Cardiac muscle cell (in vitro differentiated cells and primary cell): ENCODE measurements around the gene PARD3. TPM values are rescaled to one million over a fixed set of nuclear protein-coding genes. Genes with fewer than 3 reads are reported as not detected.
A peak's percentile ranks its signal among the peaks of the same experiment; 100 is the strongest.

Experiments
- DNase-seq, 2 donors: peaks; one replicate each; pipeline versions ENCODE4 v3.0.0 to v3.0.0-alpha.2; 2010 to 2017; ENCODE audit warnings: low read depth in 1 of 2, low spot score in 1 of 2
- H3K27ac ChIP-seq: fragments of 200-600 bp; sonication (generic); 2 replicates; pipeline ENCODE4 v1.5.1; 2016
- H3K27me3 ChIP-seq: fragments of 200-600 bp; sonication (generic); 2 replicates; pipeline ENCODE4 v1.6.0; 2016; ENCODE audit warnings: control low read depth
- H3K36me3 ChIP-seq: fragments of 200-600 bp; sonication (generic); 2 replicates; pipeline ENCODE4 v1.5.1; 2016; ENCODE audit warnings: control low read depth
- H3K4me1 ChIP-seq: fragments of 200-600 bp; sonication (generic); 2 replicates; pipeline ENCODE4 v1.8.1; 2017; ENCODE audit warnings: low read depth, mild to moderate bottlenecking, mixed run types
- H3K4me3 ChIP-seq: fragments of 200-600 bp; sonication (generic); 2 replicates; pipeline ENCODE4 v1.5.1; 2016; ENCODE audit warnings: mild to moderate bottlenecking
- H3K9me3 ChIP-seq: fragments of 200-600 bp; sonication (generic); 2 replicates; pipeline ENCODE4 v1.5.1; 2017; ENCODE audit warnings: low read depth, mild to moderate bottlenecking, control low read depth
- polyA plus RNA-seq: library from polyadenylated mRNA; unstranded; fragments of >200 nt; fragmentation: Nextera tagmentation; extraction: Ambion mirVana; gene quantifications from 2 replicates; pipeline ENCODE4 v1.2.1, GENCODE V29; 2016
- total RNA-seq: library from RNA; depleted of rRNA; stranded (reverse); fragments of >200 nt; gene quantifications from 2 replicates; pipeline ENCODE4 v1.2.3, GENCODE V29; 2016
- TF ChIP-seq, protein P1 (sequence below): IDR thresholded peaks from 2 replicates; pipeline ENCODE4 v1.5.1; 2012; ENCODE audit warnings: low read depth, mild to moderate bottlenecking, low read length

Gene PARD3
- total and polyA plus RNA-seq, 2 experiments from 2014 or later: 36.5 to 64.8 TPM

- H3K4me3 ChIP-seq: no peak overlapping the region
- H3K36me3 ChIP-seq: no peaks in the 10 kb centered on the region
- H3K4me1 ChIP-seq: no peaks in the 10 kb centered on the region
- no peaks in the 10 kb centered on the region for H3K9me3 ChIP-seq
- no peak overlapping the region for H3K27ac ChIP-seq
- H3K27me3 ChIP-seq: no peaks in the 10 kb centered on the region
- peak in 1 of 2 donors; percentile 13 for DNase-seq
- TF ChIP-seq, protein P1, sequence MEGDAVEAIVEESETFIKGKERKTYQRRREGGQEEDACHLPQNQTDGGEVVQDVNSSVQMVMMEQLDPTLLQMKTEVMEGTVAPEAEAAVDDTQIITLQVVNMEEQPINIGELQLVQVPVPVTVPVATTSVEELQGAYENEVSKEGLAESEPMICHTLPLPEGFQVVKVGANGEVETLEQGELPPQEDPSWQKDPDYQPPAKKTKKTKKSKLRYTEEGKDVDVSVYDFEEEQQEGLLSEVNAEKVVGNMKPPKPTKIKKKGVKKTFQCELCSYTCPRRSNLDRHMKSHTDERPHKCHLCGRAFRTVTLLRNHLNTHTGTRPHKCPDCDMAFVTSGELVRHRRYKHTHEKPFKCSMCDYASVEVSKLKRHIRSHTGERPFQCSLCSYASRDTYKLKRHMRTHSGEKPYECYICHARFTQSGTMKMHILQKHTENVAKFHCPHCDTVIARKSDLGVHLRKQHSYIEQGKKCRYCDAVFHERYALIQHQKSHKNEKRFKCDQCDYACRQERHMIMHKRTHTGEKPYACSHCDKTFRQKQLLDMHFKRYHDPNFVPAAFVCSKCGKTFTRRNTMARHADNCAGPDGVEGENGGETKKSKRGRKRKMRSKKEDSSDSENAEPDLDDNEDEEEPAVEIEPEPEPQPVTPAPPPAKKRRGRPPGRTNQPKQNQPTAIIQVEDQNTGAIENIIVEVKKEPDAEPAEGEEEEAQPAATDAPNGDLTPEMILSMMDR: no peak
Observed at GRCh38 chr10:34495938-34496337, 319.2 kb downstream of the PARD3 start.

GRCh38 chr10:34494012-34494411 lies 321.1 kb downstream of the PARD3 start:
- TF ChIP-seq, protein P1: no peak

GRCh38 chr10:34492081-34492480 lies 323.0 kb downstream of the PARD3 start:
- H3K4me1 ChIP-seq: no peaks in the 10 kb centered on the region
- DNase-seq: no peak
- TF ChIP-seq, protein P1: no peak
- H3K27ac ChIP-seq: no peak overlapping the region
- no peak overlapping the region for H3K4me3 ChIP-seq
- no peaks in the 10 kb centered on the region for H3K27me3 ChIP-seq
- no peaks in the 10 kb centered on the region for H3K9me3 ChIP-seq
- H3K36me3 ChIP-seq: no peaks in the 10 kb centered on the region

More at GRCh38 chr10:34494012-34494411, 321.1 kb downstream of the PARD3 start:
- H3K9me3 ChIP-seq: no peaks in the 10 kb centered on the region
- no peaks in the 10 kb centered on the region for H3K27me3 ChIP-seq
- H3K27ac ChIP-seq: no peak overlapping the region
- peak in 1 of 2 donors; percentile 39 for DNase-seq
- no peak overlapping the region for H3K4me3 ChIP-seq
- no peaks in the 10 kb centered on the region for H3K36me3 ChIP-seq
- H3K4me1 ChIP-seq: no peaks in the 10 kb centered on the region

GRCh38 chr10:34491678-34492077 lies 323.4 kb downstream of the PARD3 start:
- H3K36me3 ChIP-seq: no peaks in the 10 kb centered on the region
- no peaks in the 10 kb centered on the region for H3K9me3 ChIP-seq
- H3K4me3 ChIP-seq: no peak overlapping the region
- no peaks in the 10 kb centered on the region for H3K27me3 ChIP-seq
- no peak overlapping the region for H3K27ac ChIP-seq
- TF ChIP-seq, protein P1: no peak
- peak in 1 of 2 donors; percentile 18 for DNase-seq
- H3K4me1 ChIP-seq: no peaks in the 10 kb centered on the region

- no peaks in the 10 kb centered on the region for H3K36me3 ChIP-seq
- H3K9me3 ChIP-seq: no peaks in the 10 kb centered on the region
- no peak overlapping the region for H3K27ac ChIP-seq
- no peak overlapping the region for H3K4me3 ChIP-seq
- TF ChIP-seq, protein P1: no peak
- H3K27me3 ChIP-seq: no peaks in the 10 kb centered on the region
- no peaks in the 10 kb centered on the region for H3K4me1 ChIP-seq
- DNase-seq: peak in 1 of 2 donors; percentile 52
Observed at GRCh38 chr10:34489973-34490745, 324.9 kb downstream of the PARD3 start.
